ENCODE results near the gene GTF2H2C.
"Not testable (repeated sequence)": the region's sequence is repeated elsewhere in the genome, so short reads cannot be mapped to it uniquely, and the experiment has no call there.

The GTF2H2C gene
- 8.1 to 11.8 reads per million in 2 donors for total RNA-seq

- DNase-seq = not testable (repeated sequence)
Measured at GRCh38 chr5:69559908-69560330, at the start of gene GTF2H2C. Gene GTF2H2C (plus strand): TSS chr5:69560191. CDS start chr5:69565133, 4,942 bp downstream.

- DNase-seq = no peak
Measured at GRCh38 chr5:69510694-69511093, 49.3 kb upstream of the GTF2H2C start.

- DNase-seq = no peak
Measured at GRCh38 chr5:69512740-69513260, 47.2 kb upstream of the GTF2H2C start.

- DNase-seq = not testable (repeated sequence)
Measured at GRCh38 chr5:69515570-69515969, 44.4 kb upstream of the GTF2H2C start.

- DNase-seq = no peak
Measured at GRCh38 chr5:69516769-69517168, 43.2 kb upstream of the GTF2H2C start.

GRCh38 chr5:69517763-69518212 lies 42.2 kb upstream of the GTF2H2C start:
- DNase-seq = no peak

GRCh38 chr5:69519285-69519684 lies 40.7 kb upstream of the GTF2H2C start:
- DNase-seq = no peak

- DNase-seq = no peak
Measured at GRCh38 chr5:69522035-69522434, 38.0 kb upstream of the GTF2H2C start.

GRCh38 chr5:69525490-69525889 lies 34.5 kb upstream of the GTF2H2C start:
- DNase-seq = no peak

GRCh38 chr5:69526660-69527059 lies 33.3 kb upstream of the GTF2H2C start:
- DNase-seq = no peak

- no peak for DNase-seq
Measured at GRCh38 chr5:69527128-69527770, 32.7 kb upstream of the GTF2H2C start.

- DNase-seq = no peak
Measured at GRCh38 chr5:69528035-69528434, 32.0 kb upstream of the GTF2H2C start.

- no peak for DNase-seq
Measured at GRCh38 chr5:69528609-69529008, 31.4 kb upstream of the GTF2H2C start.

- no peak for DNase-seq
Measured at GRCh38 chr5:69530561-69531405, 29.2 kb upstream of the GTF2H2C start.

- DNase-seq = no peak
Measured at GRCh38 chr5:69531406-69531801, 28.6 kb upstream of the GTF2H2C start.

- DNase-seq = not testable (repeated sequence)
Measured at GRCh38 chr5:69537911-69538310, 22.1 kb upstream of the GTF2H2C start.

- DNase-seq = not testable (repeated sequence)
Measured at GRCh38 chr5:69538735-69539134, 21.3 kb upstream of the GTF2H2C start.

GRCh38 chr5:69541347-69541746 lies 18.6 kb upstream of the GTF2H2C start:
- not testable (repeated sequence) for DNase-seq

GRCh38 chr5:69542838-69543618 lies 17.0 kb upstream of the GTF2H2C start:
- DNase-seq = not testable (repeated sequence)

GRCh38 chr5:69544602-69545001 lies 15.4 kb upstream of the GTF2H2C start:
- DNase-seq = not testable (repeated sequence)

- DNase-seq = not testable (repeated sequence)
Measured at GRCh38 chr5:69560587-69561431, 818 bp downstream of the GTF2H2C start.

GRCh38 chr5:69566172-69566571 lies 6.2 kb downstream of the GTF2H2C start:
- not testable (repeated sequence) for DNase-seq

Measured in activated gamma-delta T cell (primary cell).